Thyroid gland (tissue), 4 donors: ENCODE data around the gene MPST.

Source experiments
- POLR2A ChIP-seq, 2 donors: fragments of 450-650 bp; IDR thresholded peaks; one replicate each; pipeline ENCODE4 v1.6.1; 2017; ENCODE audit warnings: antibody characterized with exemption in 2 of 2, mild to moderate bottlenecking in 2 of 2, moderate library complexity in 1 of 2
- TF ChIP-seq, protein P1 (sequence below), 6 experiments: fragments of 200-600 bp in 3 of 6; fragments of 450-650 bp in 3 of 6; sonication (generic) in 3 of 6; IDR thresholded peaks; one replicate each; pipeline ENCODE4 v1.5.1; 2016 to 2019; ENCODE audit warnings: antibody characterized with exemption in 6 of 6, mild to moderate bottlenecking in 2 of 6, inconsistent platforms in 1 of 6, moderate library complexity in 1 of 6

DNA sequence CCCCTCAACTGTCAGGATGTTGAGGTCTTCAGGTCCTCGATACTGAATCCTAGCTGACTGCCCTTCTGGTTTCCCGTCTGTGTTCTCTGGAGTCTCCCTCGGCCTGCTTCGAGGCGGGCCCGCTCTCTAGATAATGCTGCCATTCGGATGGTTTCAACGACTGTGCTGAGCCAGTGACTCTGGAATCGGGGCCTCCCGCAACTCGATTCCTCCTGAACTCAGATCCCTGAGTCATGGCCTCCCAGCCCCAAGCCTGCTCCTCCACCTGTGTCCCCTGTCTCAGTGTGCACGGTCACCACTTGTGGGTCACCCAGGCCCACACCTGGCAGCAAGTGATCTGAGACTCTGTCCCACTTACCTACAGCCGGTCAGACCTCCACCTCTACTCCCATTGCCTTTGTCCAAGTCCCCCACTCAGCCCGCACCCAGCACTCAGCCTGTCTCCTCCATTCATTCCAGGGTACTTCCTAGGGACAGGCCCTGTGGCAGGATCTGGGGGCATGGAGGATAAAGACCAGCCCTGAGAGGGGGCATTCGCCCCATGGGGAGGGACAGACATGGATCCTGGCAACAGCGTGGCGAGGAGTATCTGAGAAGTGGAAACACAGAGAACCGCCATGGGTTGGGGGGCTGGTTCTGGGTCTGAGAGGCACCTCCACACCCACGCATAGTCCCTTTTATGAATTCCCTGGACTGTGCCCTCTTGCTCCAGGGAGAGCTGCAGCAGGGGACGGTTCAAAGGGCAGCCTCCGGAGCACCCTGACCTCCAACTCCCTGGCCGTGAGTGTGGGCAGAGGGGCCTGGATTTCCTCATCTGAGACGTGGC is 14.3 kb downstream of the MPST start:
- no peak for TF ChIP-seq POLR2A (IDR thresholded peaks at IDR 0.05)
- TF ChIP-seq, protein P1, sequence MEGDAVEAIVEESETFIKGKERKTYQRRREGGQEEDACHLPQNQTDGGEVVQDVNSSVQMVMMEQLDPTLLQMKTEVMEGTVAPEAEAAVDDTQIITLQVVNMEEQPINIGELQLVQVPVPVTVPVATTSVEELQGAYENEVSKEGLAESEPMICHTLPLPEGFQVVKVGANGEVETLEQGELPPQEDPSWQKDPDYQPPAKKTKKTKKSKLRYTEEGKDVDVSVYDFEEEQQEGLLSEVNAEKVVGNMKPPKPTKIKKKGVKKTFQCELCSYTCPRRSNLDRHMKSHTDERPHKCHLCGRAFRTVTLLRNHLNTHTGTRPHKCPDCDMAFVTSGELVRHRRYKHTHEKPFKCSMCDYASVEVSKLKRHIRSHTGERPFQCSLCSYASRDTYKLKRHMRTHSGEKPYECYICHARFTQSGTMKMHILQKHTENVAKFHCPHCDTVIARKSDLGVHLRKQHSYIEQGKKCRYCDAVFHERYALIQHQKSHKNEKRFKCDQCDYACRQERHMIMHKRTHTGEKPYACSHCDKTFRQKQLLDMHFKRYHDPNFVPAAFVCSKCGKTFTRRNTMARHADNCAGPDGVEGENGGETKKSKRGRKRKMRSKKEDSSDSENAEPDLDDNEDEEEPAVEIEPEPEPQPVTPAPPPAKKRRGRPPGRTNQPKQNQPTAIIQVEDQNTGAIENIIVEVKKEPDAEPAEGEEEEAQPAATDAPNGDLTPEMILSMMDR (IDR thresholded peaks at IDR 0.05), result no peak
